ENCODE data around the gene GIMAP6. TPM values are rescaled to one million over a fixed set of nuclear protein-coding genes. Genes with fewer than 3 reads are reported as not detected.

GIMAP6 gene
- total RNA-seq, 1 donor from 2014 or later = 37.6 TPM

- no peak for DNase-seq (ENCODE audit: low spot score in 2 of 2)
- no peak overlapping the region for H3K27ac ChIP-seq
- no peak for TF ChIP-seq CTCF (IDR thresholded peaks at IDR 0.05)
- H3K4me1 ChIP-seq = no peaks in the 10 kb centered on the region
- no peaks in the 10 kb centered on the region for H3K36me3 ChIP-seq
- H3K27me3 ChIP-seq = no peaks in the 10 kb centered on the region
- H3K4me3 ChIP-seq = no peak overlapping the region
- intact Hi-C loops (cut with DNase I) = no loop called here
- no peaks in the 10 kb centered on the region for H3K9me3 ChIP-seq
These were observed 16.3 kb upstream of the GIMAP6 start for GRCh38 chr7:150648353-150649079.

- no peak overlapping the region for H3K4me3 ChIP-seq
- DNase-seq (ENCODE audit: low spot score in 2 of 2) = no peak
- intact Hi-C loops (cut with DNase I) = no loop called here
- TF ChIP-seq CTCF (IDR thresholded peaks at IDR 0.05) = no peak
- H3K9me3 ChIP-seq = no peaks in the 10 kb centered on the region
- no peaks in the 10 kb centered on the region for H3K4me1 ChIP-seq
- H3K27me3 ChIP-seq = no peaks in the 10 kb centered on the region
- H3K36me3 ChIP-seq = no peaks in the 10 kb centered on the region
- no peak overlapping the region for H3K27ac ChIP-seq
These were observed 13.3 kb upstream of the GIMAP6 start for GRCh38 chr7:150645259-150646020.

- no peaks in the 10 kb centered on the region for H3K4me1 ChIP-seq
- TF ChIP-seq CTCF (IDR thresholded peaks at IDR 0.05) = no peak
- no peak overlapping the region for H3K4me3 ChIP-seq
- no peaks in the 10 kb centered on the region for H3K36me3 ChIP-seq
- intact Hi-C loops (cut with DNase I) = no loop called here
- H3K27me3 ChIP-seq = no peaks in the 10 kb centered on the region
- no peak for DNase-seq (ENCODE audit: low spot score in 2 of 2)
- H3K9me3 ChIP-seq = no peaks in the 10 kb centered on the region
- H3K27ac ChIP-seq = no peak overlapping the region
These were observed 10.7 kb upstream of the GIMAP6 start for GRCh38 chr7:150642926-150643325.

- H3K4me3 ChIP-seq = no peak overlapping the region
- no peak overlapping the region for H3K27ac ChIP-seq
- H3K9me3 ChIP-seq = no peaks in the 10 kb centered on the region
- H3K36me3 ChIP-seq = no peaks in the 10 kb centered on the region
- no peak for DNase-seq (ENCODE audit: low spot score in 2 of 2)
- intact Hi-C loops (cut with DNase I) = no loop called here
- no peak for TF ChIP-seq CTCF (IDR thresholded peaks at IDR 0.05)
- no peaks in the 10 kb centered on the region for H3K4me1 ChIP-seq
- H3K27me3 ChIP-seq = no peaks in the 10 kb centered on the region
These were observed 9.7 kb upstream of the GIMAP6 start for GRCh38 chr7:150641854-150642253.

- Histone ChIP-seq H3K36me3 (no peaks in the 10 kb centered on the region), H3K4me1 (no peaks in the 10 kb centered on the region), H3K27ac (no peak overlapping the region), H3K27me3 (no peaks in the 10 kb centered on the region), H3K9me3 (no peaks in the 10 kb centered on the region), H3K4me3 (no peak overlapping the region)
- DNase-seq (ENCODE audit: low spot score in 2 of 2) = no peak
- intact Hi-C loops (cut with DNase I) = no loop called here
- TF ChIP-seq CTCF (IDR thresholded peaks at IDR 0.05) = no peak
These were observed 1.7 kb upstream of the GIMAP6 start for GRCh38 chr7:150633926-150634325.
